ENCODE measurements around the gene TMEM190. TPM values are rescaled to one million over a fixed set of nuclear protein-coding genes. Genes with fewer than 3 reads are reported as not detected.

TMEM190 gene
- total RNA-seq, 1 donor from 2014 or later, result not detected

DNA sequence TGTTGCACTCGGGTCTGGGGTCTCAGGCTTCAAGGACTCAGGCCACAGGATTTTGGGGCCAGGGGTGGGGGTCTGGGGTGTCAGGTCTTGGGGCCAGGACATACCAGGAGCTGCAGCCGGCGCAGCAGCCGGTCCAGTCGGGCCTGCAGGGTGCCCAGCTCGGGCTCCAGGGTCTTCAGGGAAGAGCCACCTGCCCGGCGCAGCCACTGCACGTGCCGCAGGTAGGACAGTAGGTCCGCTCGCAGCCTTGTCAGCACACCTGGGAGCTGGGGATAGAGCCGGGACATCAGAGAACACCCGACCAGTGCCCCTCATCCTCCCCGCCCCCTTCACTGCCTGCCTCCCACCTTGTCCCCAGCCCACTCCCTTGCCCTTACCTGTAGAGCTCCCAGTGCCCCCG lies 8.5 kb upstream of the TMEM190 start:
- no peak overlapping the region for H3K4me3 ChIP-seq (ENCODE audit: low read depth, low read length)
- TF ChIP-seq, protein P1, sequence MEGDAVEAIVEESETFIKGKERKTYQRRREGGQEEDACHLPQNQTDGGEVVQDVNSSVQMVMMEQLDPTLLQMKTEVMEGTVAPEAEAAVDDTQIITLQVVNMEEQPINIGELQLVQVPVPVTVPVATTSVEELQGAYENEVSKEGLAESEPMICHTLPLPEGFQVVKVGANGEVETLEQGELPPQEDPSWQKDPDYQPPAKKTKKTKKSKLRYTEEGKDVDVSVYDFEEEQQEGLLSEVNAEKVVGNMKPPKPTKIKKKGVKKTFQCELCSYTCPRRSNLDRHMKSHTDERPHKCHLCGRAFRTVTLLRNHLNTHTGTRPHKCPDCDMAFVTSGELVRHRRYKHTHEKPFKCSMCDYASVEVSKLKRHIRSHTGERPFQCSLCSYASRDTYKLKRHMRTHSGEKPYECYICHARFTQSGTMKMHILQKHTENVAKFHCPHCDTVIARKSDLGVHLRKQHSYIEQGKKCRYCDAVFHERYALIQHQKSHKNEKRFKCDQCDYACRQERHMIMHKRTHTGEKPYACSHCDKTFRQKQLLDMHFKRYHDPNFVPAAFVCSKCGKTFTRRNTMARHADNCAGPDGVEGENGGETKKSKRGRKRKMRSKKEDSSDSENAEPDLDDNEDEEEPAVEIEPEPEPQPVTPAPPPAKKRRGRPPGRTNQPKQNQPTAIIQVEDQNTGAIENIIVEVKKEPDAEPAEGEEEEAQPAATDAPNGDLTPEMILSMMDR (IDR thresholded peaks at IDR 0.05; ENCODE audit: insufficient read depth, low read length, severe bottlenecking), result no peak
- DNase-seq (ENCODE audit: low read depth), result no peak
- H3K36me3 ChIP-seq (ENCODE audit: control insufficient read depth, insufficient read depth, low read length), result no peaks in the 10 kb centered on the region
- peaks cover 2% of the 10 kb centered on the region for H3K27me3 ChIP-seq (ENCODE audit: control insufficient read depth, insufficient read depth, low read length)
- FAIRE-seq, result no peak

DNA sequence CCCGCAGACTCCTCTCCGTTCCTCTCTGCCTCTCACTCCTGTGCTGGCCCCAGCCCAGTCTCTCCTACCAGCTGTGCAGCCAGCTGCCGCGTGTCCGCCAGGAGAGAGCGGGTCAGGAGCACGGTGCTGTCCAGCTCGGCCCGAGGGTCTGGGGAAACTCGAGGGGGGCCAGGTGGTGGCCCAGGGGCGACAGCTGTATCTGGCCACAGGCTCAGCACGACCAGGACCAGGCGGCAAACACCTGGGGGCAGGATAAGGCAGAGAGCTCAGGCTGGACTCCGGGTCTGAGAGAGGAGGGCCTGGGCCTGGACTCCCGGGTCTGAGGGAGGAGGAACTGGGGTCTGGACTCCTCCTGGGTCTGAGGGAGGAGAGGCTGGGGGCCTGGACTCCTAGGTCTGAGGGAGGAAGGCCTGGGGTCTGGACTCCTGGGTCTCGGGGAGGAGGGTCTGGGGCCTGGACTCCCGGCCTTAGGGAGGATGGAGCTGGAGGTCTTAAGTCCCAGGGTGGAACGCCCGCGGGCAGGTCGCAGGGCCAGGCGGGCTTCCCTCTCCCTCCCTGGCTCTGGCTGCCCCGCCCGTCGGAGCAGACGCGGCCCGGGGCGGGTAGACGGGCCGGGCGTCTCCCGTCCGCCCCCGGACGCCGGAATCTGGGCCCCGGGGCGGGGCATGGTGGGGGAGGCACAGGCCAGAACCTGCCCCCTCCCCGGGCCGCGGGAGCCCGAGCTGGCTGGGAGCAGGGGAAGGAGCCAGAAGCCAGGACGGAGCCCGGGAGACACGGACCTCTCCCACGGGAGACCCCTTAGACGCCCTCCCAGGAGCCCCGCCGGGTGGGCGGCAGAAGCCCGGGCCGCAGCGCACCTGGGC lies 7.7 kb upstream of the TMEM190 start:
- H3K4me3 ChIP-seq (ENCODE audit: low read depth, low read length), result peak overlapping the region; percentile 18
- H3K27me3 ChIP-seq (ENCODE audit: control insufficient read depth, insufficient read depth, low read length), result peaks cover 2% of the 10 kb centered on the region
- FAIRE-seq (no peak), DNase-seq (ENCODE audit: low read depth) (peak; percentile 50)
- no peaks in the 10 kb centered on the region for H3K36me3 ChIP-seq (ENCODE audit: control insufficient read depth, insufficient read depth, low read length)
- TF ChIP-seq, protein P1 (IDR thresholded peaks at IDR 0.05; ENCODE audit: insufficient read depth, low read length, severe bottlenecking), result no peak

DNA sequence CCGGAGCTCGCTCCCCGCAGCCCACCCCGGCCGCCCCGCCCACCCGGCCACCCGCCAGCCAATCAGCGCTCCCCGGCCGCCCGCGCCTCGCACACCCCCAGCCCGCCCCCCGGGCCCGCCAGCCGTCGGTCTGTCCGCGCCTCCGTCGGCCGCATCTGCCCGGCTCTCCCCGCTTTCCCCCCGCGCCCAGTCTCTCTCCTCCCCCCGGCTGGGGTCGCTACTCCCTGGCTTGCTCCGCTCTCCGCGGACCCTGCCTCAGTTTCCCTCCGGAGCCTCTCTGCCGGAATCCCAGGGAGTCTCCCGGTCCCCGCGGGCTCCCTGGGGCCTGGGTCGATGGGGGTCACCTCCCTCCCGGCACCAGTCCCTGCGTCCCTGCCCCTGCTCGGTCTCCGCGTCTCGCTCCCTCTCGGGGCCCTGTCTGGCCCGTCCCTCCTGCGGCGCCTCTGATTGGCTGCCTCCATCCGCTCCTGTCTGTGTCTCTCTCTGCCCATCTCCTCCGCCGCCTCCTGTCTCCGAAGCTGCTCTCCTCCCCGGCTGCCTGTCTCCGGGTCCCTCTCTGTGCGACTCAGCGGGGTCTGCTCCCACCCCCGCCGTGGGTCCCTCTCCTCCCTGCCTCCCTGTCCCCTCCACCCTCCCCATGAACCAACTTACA lies 6.8 kb upstream of the TMEM190 start:
- H3K36me3 ChIP-seq (ENCODE audit: control insufficient read depth, insufficient read depth, low read length), result no peaks in the 10 kb centered on the region
- TF ChIP-seq, protein P1 (IDR thresholded peaks at IDR 0.05; ENCODE audit: insufficient read depth, low read length, severe bottlenecking), result no peak
- peak overlapping the region; percentile 45 for H3K4me3 ChIP-seq (ENCODE audit: low read depth, low read length)
- no peak for FAIRE-seq
- DNase-seq (ENCODE audit: low read depth), result peak; percentile 58
- H3K27me3 ChIP-seq (ENCODE audit: control insufficient read depth, insufficient read depth, low read length), result peaks cover 2% of the 10 kb centered on the region

- TF ChIP-seq, protein P1 (IDR thresholded peaks at IDR 0.05; ENCODE audit: insufficient read depth, low read length, severe bottlenecking), result no peak
- Histone ChIP-seq H3K4me3 (ENCODE audit: low read depth, low read length) (peak within 1 kb of the TSS; percentile 45), H3K27me3 (ENCODE audit: control insufficient read depth, insufficient read depth, low read length) (peaks cover 3% of the 10 kb centered on the region), H3K36me3 (ENCODE audit: control insufficient read depth, insufficient read depth, low read length) (no peaks in the 10 kb centered on the region)
- DNase-seq (ENCODE audit: low read depth) (peak; percentile 46), FAIRE-seq (no peak)
These were observed 6.2 kb upstream of the TMEM190 start, which contains the start of gene IL11 for GRCh38 chr19:55370305-55370988. IL11 (minus strand) TSS chr19:55370463; CDS start chr19:55370310, 153 bp downstream.

DNA sequence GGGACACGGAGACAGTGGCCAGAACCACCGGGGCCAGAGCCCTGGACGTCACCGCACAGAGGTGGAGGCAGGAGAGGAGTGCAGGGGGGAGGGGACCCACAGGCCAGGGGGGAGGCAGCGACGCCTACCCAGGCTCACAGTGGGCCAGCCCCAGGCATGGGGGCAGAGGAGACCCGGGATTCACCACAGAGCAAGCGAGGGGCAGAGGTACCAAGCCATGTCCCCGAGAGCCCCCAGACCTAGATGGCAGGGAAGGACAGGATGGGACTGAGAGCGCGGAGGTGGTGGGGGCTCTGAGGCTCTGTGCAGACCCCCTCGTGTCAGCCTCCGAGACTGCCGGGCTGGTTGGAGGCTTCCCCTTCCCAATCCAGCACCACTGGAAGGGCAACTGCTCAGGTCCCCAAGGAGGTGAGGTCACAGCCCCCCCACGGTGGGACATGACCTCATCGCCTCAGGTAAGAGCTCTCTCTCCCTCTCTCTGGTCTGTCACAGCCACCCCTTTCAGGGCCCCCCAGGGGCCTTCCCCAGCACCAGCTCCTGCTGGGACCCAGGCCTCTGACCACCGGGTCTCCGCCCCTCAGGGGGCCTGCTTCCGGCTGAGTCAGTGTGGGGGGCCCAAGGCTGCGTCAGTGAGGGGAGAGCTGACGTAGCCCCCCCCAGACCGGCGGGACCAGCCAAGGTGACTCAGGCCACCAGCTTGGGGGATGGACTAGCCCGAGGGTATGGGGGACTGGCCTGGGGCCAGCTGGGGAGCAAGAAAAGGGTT lies 4.1 kb upstream of the TMEM190 start:
- peaks cover 5% of the 10 kb centered on the region for H3K27me3 ChIP-seq (ENCODE audit: control insufficient read depth, insufficient read depth, low read length)
- no peak for DNase-seq (ENCODE audit: low read depth)
- TF ChIP-seq, protein P1 (IDR thresholded peaks at IDR 0.05; ENCODE audit: insufficient read depth, low read length, severe bottlenecking), result no peak

More for the DNA sequence above, 4.1 kb upstream of the TMEM190 start:
- no peak for FAIRE-seq
- H3K36me3 ChIP-seq (ENCODE audit: control insufficient read depth, insufficient read depth, low read length), result no peaks in the 10 kb centered on the region
- H3K4me3 ChIP-seq (ENCODE audit: low read depth, low read length), result no peak overlapping the region
